ENCODE results near the gene KLK4. TPM values are rescaled to one million over a fixed set of nuclear protein-coding genes. Genes with fewer than 3 reads are reported as not detected.

Gene KLK4
- total RNA-seq, 1 experiment from 2014 or later, result not detected

- no peak for DNase-seq (ENCODE audit: low read depth)
Observed at GRCh38 chr19:50882188-50882587, 29.0 kb downstream of the KLK4 start.

DNA sequence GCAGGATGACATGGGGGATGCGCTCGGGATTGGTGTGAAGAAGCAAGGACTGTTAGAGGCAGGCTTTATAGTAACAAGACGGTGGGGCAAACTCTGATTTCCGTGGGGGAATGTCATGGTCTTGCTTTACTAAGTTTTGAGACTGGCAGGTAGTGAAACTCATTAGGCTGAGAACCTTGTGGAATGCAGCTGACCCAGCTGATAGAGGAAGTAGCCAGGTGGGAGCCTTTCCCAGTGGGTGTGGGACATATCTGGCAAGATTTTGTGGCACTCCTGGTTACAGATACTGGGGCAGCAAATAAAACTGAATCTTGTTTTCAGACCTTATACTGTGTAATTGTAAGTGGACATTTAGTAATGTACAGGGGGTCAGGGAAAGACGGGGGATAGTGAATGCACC, 31.0 kb downstream of the KLK4 start:
- no peak for DNase-seq (ENCODE audit: low read depth)

GRCh38 chr19:50878851-50879250, 32.3 kb downstream of the KLK4 start:
- no peak for DNase-seq (ENCODE audit: low read depth)

DNA sequence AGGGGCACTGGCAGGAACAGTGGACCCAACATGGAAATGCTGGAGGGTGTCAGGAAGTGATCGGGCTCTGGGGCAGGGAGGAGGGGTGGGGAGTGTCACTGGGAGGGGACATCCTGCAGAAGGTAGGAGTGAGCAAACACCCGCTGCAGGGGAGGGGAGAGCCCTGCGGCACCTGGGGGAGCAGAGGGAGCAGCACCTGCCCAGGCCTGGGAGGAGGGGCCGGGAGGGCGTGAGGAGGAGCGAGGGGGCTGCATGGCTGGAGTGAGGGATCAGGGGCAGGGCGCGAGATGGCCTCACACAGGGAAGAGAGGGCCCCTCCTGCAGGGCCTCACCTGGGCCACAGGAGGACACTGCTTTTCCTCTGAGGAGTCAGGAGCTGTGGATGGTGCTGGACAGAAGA, 33.9 kb downstream of the KLK4 start:
- DNase-seq (ENCODE audit: low read depth), result no peak

- DNase-seq (ENCODE audit: low read depth), result no peak
Observed at GRCh38 chr19:50876456-50876855, 34.7 kb downstream of the KLK4 start.

DNA sequence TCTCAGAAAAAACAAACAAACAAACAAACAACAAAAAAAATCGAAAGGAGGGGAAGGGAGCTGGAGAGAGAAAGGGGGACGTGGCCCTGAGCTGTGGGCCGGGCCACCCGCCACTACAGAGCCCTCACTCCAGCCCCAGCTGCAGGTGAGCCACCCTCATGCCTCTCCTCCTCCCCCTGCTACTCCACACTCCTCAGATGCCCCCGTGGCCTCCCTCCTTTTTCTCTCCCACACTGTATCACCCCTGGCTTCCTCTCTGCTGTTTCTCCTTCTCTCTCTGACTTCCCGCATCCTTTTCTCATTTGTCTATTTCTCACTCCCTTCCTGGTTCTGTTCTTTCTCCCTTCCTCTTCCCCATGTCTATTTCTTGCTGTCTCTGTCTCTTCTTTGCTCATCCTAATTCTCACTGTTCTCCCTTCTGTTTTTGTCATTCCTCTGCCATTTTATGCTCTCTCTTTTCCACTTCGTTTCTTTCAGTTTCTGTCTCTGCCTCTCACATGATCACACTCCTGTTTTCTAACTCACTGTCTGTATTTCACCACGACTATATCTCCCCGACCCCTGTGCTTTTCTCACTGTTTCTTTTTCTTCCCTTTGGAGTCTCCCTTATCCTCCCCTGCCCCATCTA, 35.3 kb downstream of the KLK4 start:
- DNase-seq (ENCODE audit: low read depth), result no peak

- DNase-seq (ENCODE audit: low read depth), result no peak
Observed at GRCh38 chr19:50874211-50874610, 37.0 kb downstream of the KLK4 start.

DNA sequence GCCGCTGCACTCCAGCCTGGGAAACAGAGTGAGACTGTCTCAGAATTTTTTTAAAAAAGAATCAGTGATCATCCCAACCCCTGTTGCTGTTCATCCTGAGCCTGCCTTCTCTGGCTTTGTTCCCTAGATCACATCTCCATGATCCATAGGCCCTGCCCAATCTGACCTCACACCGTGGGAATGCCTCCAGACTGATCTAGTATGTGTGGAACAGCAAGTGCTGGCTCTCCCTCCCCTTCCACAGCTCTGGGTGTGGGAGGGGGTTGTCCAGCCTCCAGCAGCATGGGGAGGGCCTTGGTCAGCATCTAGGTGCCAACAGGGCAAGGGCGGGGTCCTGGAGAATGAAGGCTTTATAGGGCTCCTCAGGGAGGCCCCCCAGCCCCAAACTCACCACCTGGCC, 38.1 kb downstream of the KLK4 start, which contains the start of gene KLK2:
Gene KLK2 (plus strand): TSS at position 384 of the 400 bp plus-strand sequence. CDS start 35 bp downstream, outside the sequence.
- no peak for DNase-seq (ENCODE audit: low read depth)

DNA sequence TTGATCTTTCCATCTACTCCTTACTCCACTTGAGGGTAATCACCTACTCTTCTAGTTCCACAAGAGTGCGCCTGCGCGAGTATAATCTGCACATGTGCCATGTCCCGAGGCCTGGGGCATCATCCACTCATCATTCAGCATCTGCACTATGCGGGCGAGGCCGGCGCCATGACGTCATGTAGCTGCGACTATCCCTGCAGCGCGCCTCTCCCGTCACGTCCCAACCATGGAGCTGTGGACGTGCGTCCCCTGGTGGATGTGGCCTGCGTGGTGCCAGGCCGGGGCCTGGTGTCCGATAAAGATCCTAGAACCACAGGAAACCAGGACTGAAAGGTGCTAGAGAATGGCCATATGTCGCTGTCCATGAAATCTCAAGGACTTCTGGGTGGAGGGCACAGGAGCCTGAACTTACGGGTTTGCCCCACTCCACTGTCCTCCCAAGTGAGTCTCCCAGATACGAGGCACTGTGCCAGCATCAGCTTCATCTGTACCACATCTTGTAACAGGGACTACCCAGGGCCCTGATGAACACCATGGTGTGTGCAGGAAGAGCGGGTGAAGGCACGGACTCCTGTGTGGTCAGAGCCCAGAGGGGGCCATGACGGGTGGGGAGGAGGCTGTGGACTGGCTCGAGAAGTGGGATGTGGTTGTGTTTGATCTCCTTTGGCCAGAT, 40.6 kb downstream of the KLK4 start:
- DNase-seq (ENCODE audit: low read depth), result peak; percentile 18

- DNase-seq (ENCODE audit: low read depth), result no peak
Observed at GRCh38 chr19:50869479-50869878, 41.7 kb downstream of the KLK4 start.

GRCh38 chr19:50861496-50862286, 49.5 kb downstream of the KLK4 start:
- DNase-seq (ENCODE audit: low read depth), result no peak

GRCh38 chr19:50861010-50861409, 50.2 kb downstream of the KLK4 start:
- DNase-seq (ENCODE audit: low read depth), result no peak

DNA sequence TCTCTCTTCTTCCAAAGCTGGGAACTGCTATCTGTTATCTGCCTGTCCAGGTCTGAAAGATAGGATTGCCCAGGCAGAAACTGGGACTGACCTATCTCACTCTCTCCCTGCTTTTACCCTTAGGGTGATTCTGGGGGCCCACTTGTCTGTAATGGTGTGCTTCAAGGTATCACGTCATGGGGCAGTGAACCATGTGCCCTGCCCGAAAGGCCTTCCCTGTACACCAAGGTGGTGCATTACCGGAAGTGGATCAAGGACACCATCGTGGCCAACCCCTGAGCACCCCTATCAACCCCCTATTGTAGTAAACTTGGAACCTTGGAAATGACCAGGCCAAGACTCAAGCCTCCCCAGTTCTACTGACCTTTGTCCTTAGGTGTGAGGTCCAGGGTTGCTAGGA, 51.3 kb downstream of the KLK4 start:
- no peak for DNase-seq (ENCODE audit: low read depth)

DNA sequence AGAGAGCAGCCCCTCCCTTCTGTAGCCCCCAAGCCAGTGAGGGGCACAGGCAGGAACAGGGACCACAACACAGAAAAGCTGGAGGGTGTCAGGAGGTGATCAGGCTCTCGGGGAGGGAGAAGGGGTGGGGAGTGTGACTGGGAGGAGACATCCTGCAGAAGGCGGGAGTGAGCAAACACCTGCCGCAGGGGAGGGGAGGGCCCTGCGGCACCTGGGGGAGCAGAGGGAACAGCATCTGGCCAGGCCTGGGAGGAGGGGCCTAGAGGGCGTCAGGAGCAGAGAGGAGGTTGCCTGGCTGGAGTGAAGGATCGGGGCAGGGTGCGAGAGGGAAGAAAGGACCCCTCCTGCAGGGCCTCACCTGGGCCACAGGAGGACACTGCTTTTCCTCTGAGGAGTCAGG, 52.3 kb downstream of the KLK4 start:
- no peak for DNase-seq (ENCODE audit: low read depth)

- DNase-seq (ENCODE audit: low read depth), result no peak
Observed at GRCh38 chr19:50857366-50857765, 53.8 kb downstream of the KLK4 start.

Other genes starting within 250 kb of the KLK4 start
- 3.6 and 6.3 TPM in 2 replicates for gene SHANK1, start 191.6 kb downstream of the KLK4 start, total RNA-seq (2014; rRNA removed)
- gene CLEC11A, start 188.0 kb downstream of the KLK4 start, total RNA-seq (2014; rRNA removed), result 129 and 189 TPM in 2 replicates
- gene GPR32, start 140.9 kb downstream of the KLK4 start, total RNA-seq (2014; rRNA removed), result not detected in 2 replicates
- not detected in 2 replicates for gene ACP4, start 121.0 kb downstream of the KLK4 start, total RNA-seq (2014; rRNA removed)
- gene KLK1, start 87.6 kb downstream of the KLK4 start, total RNA-seq (2014; rRNA removed), result not detected in 2 replicates
- not detected in 2 replicates for gene KLK15, start 77.8 kb downstream of the KLK4 start, total RNA-seq (2014; rRNA removed)
- not detected in 2 replicates for gene KLK3, start 56.5 kb downstream of the KLK4 start, total RNA-seq (2014; rRNA removed)
- gene KLK2, start 38.0 kb downstream of the KLK4 start, total RNA-seq (2014; rRNA removed), result not detected in 2 replicates
- not detected in 2 replicates for gene KLK5, start 41.6 kb upstream of the KLK4 start, total RNA-seq (2014; rRNA removed)
- gene KLK6, start 58.2 kb upstream of the KLK4 start, total RNA-seq (2014; rRNA removed), result not detected in 2 replicates
- not detected in 2 replicates for gene KLK7, start 72.5 kb upstream of the KLK4 start, total RNA-seq (2014; rRNA removed)
- not detected in 2 replicates for gene KLK8, start 90.2 kb upstream of the KLK4 start, total RNA-seq (2014; rRNA removed)
- gene KLK10, start 108.3 kb upstream of the KLK4 start, total RNA-seq (2014; rRNA removed), result not detected in 2 replicates
- not detected in 2 replicates for gene KLK11, start 115.2 kb upstream of the KLK4 start, total RNA-seq (2014; rRNA removed)
- not detected in 2 replicates for gene KLK12, start 123.6 kb upstream of the KLK4 start, total RNA-seq (2014; rRNA removed)
- not detected in 2 replicates for gene KLK13, start 153.7 kb upstream of the KLK4 start, total RNA-seq (2014; rRNA removed)
- not detected in 2 replicates for gene KLK14, start 171.5 kb upstream of the KLK4 start, total RNA-seq (2014; rRNA removed)
- gene CTU1, start 197.0 kb upstream of the KLK4 start, total RNA-seq (2014; rRNA removed), result 13.8 and 13.9 TPM in 2 replicates
- not detected in 2 replicates for gene SIGLEC9, start 213.5 kb upstream of the KLK4 start, total RNA-seq (2014; rRNA removed)
- gene SIGLEC7, start 230.9 kb upstream of the KLK4 start, total RNA-seq (2014; rRNA removed), result not detected in 2 replicates

Measured in LHCN-M2 (cell line).